Measurements from ENCODE around the gene MPC2. TPM values are rescaled to one million over a fixed set of nuclear protein-coding genes. Genes with fewer than 3 reads are reported as not detected.

Gene MPC2
- total RNA-seq, 4 donors from 2014 or later = 16.2 to 40.1 (median 35.1) TPM

DNA sequence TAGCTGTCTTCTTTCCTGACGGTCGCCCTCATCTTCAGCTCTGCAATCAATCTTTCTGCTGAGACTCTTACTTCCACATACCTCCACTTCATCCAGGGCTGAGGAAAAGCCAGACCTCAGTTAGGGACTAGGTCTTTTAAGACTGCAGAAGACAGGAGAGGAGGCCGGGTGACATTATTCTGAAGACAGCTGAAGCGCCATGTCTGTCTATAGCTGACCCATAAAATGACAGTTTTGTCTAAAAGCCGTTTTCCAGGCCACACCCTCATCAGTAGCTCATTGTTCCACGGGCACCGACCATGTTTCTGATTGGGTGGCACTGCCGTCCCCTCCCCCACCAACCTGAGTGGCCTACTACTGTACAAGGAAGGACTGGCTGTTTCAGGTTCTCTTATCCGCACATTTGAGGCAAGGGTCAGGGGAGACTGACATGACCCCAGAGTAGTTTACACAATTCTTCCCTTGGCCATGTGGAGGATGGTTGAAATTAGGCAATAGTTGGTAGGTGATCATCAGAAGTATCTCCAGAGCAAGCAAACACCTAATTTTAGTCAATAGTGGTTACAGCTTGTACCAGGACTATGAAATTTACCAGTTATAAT, 22.9 kb downstream of the MPC2 start, which contains the start of gene ADCY10:
Gene ADCY10 (minus strand): TSS at position 240 of the 602 bp plus-strand sequence. CDS start 8,994 bp downstream, outside the sequence.
- Histone ChIP-seq H3K4me3 (replicated peaks in 1 of 3) (no peak within 1 kb of the TSS), H3K27ac (no peak within 1 kb of the TSS), H3K27me3 (no peaks in the 10 kb centered on the region), H3K4me1 (no peaks in the 10 kb centered on the region), H3K36me3 (no peaks in the 10 kb centered on the region), H3K9me3 (no peaks in the 10 kb centered on the region)
- no peak for DNase-seq
- TF ChIP-seq POLR2A (IDR thresholded peaks at IDR 0.05) = no peak
- TF ChIP-seq, protein P1, sequence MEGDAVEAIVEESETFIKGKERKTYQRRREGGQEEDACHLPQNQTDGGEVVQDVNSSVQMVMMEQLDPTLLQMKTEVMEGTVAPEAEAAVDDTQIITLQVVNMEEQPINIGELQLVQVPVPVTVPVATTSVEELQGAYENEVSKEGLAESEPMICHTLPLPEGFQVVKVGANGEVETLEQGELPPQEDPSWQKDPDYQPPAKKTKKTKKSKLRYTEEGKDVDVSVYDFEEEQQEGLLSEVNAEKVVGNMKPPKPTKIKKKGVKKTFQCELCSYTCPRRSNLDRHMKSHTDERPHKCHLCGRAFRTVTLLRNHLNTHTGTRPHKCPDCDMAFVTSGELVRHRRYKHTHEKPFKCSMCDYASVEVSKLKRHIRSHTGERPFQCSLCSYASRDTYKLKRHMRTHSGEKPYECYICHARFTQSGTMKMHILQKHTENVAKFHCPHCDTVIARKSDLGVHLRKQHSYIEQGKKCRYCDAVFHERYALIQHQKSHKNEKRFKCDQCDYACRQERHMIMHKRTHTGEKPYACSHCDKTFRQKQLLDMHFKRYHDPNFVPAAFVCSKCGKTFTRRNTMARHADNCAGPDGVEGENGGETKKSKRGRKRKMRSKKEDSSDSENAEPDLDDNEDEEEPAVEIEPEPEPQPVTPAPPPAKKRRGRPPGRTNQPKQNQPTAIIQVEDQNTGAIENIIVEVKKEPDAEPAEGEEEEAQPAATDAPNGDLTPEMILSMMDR (IDR thresholded peaks at IDR 0.05) = no peak
- WGBS, 2 donors = 94% methylated on average over 9 of the region's 9 CpGs
- intact Hi-C loops (cut with DNase I) = no loop called here

DNA sequence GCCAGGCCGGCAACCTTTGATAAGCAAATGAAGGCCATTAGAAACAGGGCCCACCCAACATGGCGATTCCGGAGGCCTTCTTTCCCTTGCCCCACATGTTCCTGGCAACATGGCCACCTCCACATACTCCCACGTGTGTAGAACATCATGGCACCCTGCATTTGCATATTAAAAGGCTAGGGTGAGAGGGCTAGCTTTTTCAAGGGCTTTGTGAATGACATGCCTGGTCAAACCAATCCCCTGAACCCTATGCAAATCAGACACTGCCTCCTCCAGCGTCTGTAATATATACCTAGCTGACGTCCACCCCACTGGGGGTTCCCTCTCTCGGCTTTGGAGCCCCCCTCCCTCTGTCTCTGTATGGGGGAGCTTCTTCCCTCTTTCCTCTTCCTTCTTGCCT, 24.6 kb downstream of the MPC2 start:
- no peak overlapping the region for H3K27ac ChIP-seq
- 78 to 81% methylated on average over 7 of the region's 7 CpGs for WGBS, 2 donors
- H3K4me1 ChIP-seq = no peaks in the 10 kb centered on the region
- TF ChIP-seq, protein P1 (IDR thresholded peaks at IDR 0.05) = no peak
- no peak for TF ChIP-seq POLR2A (IDR thresholded peaks at IDR 0.05)
- no peaks in the 10 kb centered on the region for H3K9me3 ChIP-seq
- H3K4me3 ChIP-seq (replicated peaks in 1 of 3) = no peak overlapping the region
- DNase-seq = no peak
- H3K36me3 ChIP-seq = no peaks in the 10 kb centered on the region
- intact Hi-C loops (cut with DNase I) = no loop called here
- no peaks in the 10 kb centered on the region for H3K27me3 ChIP-seq

DNA sequence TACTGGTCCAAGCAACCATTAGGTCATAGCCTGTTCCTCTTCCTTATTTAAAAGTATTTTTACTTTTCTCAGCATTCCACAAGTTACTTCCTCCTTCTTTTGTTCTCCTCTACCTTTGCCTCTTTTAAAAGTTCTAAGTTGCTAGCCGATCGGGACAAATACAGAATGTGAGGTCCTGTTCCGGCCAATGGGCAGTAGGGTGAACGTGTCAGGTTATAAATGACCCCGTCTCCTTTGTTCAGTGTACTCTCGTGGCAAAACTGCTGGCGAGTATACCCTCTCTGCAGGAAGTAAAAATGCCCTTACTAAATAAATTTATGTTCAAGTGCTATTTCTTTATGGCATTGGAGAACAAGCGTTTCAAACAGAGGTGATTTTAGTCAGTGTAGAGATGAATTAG, 25.5 kb downstream of the MPC2 start:
- H3K27me3 ChIP-seq = no peaks in the 10 kb centered on the region
- no peak overlapping the region for H3K27ac ChIP-seq
- H3K9me3 ChIP-seq = no peaks in the 10 kb centered on the region
- TF ChIP-seq POLR2A (IDR thresholded peaks at IDR 0.05) = no peak
- TF ChIP-seq, protein P1 (IDR thresholded peaks at IDR 0.05) = no peak
- intact Hi-C loops (cut with DNase I) = no loop called here
- no peaks in the 10 kb centered on the region for H3K36me3 ChIP-seq
- no peak overlapping the region for H3K4me3 ChIP-seq (replicated peaks in 1 of 3)
- H3K4me1 ChIP-seq = no peaks in the 10 kb centered on the region
- DNase-seq = no peak
- WGBS, 2 donors = 82 to 84% methylated on average over 8 of the region's 8 CpGs

DNA sequence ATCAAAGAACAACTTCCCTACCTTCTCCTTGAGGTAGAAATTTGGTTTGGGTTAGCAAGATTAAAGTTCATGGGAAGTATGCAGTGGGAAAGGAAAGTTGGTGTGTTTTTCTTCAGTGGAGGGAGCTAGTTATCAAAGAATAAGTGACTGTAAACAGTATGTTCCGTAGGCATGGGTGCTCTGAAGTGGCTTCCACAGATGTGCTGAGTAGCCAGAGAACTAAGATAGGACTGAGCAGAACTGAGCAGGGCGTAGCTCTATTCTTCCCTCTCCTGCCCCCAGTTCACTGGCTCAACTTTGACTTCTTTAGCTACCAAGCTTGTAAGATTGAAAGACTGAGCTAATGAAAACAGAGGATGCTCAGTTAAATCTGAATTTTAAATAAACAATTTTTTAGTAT, 26.3 kb downstream of the MPC2 start:
- 73 to 89% methylated on average over 2 of the region's 2 CpGs for WGBS, 2 donors
- no peak for DNase-seq
- Histone ChIP-seq H3K4me3 (replicated peaks in 1 of 3) (no peak overlapping the region), H3K27ac (no peak overlapping the region), H3K36me3 (no peaks in the 10 kb centered on the region), H3K27me3 (no peaks in the 10 kb centered on the region), H3K9me3 (no peaks in the 10 kb centered on the region), H3K4me1 (peaks cover 0 to 3% of the 10 kb centered on the region in 2 donors)
- intact Hi-C loops (cut with DNase I) = no loop called here
- TF ChIP-seq, protein P1 (IDR thresholded peaks at IDR 0.05) = no peak
- TF ChIP-seq POLR2A (IDR thresholded peaks at IDR 0.05) = no peak

DNA sequence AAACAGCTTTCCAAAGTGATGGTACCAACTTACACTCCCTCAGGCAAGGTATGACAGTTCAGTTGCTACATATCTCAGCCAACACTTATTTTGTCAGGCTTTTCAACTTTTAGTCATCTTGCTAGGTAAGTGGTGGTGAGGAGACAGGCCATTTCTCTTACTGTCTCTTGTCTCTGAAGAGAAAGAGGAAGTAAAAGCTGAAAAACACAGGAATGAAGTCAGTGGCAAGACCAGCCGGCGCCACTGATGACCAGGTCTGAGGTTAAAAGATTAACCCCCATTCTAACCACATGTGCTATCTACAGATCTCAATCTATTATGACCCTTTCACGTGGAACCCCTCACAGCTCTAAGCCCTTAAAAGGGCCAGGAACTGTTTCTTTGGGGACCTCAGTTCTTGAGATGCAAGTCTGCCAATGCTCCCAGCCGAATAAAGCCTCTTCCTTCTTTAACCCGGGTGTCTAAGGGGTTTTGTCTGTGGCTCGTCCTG, 27.1 kb downstream of the MPC2 start:
- no peak for DNase-seq
- intact Hi-C loops (cut with DNase I) = no loop called here
- Histone ChIP-seq H3K27ac (no peak overlapping the region), H3K36me3 (no peaks in the 10 kb centered on the region), H3K4me3 (replicated peaks in 1 of 3) (no peak overlapping the region), H3K9me3 (no peaks in the 10 kb centered on the region), H3K4me1 (peaks cover 8 to 11% of the 10 kb centered on the region in 2 donors), H3K27me3 (no peaks in the 10 kb centered on the region)
- no peak for TF ChIP-seq POLR2A (IDR thresholded peaks at IDR 0.05)
- TF ChIP-seq, protein P1 (IDR thresholded peaks at IDR 0.05) = no peak
- WGBS, 2 donors = 91% methylated on average over 6 of the region's 6 CpGs
